ENCODE results near the gene MOAP1.
A peak's percentile ranks its signal among the peaks of the same experiment; 100 is the strongest.
"Not testable (repeated sequence)": the region's sequence is repeated elsewhere in the genome, so short reads cannot be mapped to it uniquely, and the experiment has no call there.

The MOAP1 gene

DNA sequence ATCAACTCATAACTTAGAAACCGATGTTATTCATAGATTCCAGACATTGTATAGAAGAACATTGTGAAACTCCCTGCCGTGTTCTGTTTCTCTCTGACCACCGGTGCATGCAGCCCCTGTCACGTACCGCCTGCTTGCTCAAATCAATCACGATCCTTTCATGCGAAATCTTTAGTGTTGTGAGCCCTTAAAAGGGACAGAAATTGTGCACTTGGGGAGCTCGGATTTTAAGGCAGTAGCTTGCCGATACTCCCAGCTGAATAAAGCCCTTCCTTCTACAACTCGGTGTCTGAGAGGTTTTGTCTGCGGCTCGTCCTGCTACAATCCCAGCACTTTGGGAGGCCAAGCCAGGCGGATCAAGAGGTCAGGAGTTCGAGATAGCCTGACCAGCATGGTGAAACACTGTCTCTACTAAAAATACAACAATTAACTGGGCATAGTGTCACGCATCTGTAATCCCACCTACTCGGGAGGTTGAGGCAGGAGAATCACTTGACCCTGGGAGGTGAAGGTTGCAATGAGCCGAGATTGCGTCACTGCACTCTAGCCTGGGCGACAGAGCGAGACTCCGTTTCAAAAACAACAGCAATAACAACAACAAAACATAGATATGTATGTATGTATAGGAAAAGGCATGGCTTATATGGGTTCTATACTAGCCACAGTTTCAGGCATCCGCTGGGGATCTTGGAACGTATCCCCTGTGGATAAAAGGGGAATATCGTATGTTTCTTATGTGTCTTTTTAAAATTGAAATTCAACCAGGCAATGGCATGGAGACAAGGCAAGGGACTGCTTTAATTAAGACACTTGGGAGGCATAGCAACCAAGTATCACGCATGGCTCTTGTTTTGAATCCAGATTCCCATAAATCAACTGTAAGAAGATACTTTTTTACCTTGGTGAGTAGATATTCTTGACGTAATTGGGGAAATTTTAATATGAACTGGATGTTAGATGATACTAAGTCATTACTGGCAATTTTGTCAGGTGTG lies 19.1 kb downstream of the MOAP1 start:
- in situ Hi-C loops (cut with MboI; ENCODE audit: low pct_unique_long_range_greater_than_20kb, low sequenced_read_pairs, unreplicated experiment); DNase-seq (ENCODE audit: low spot score): not testable (repeated sequence)

GRCh38 chr14:93163564-93163963 lies 21.1 kb downstream of the MOAP1 start:
- no peak for DNase-seq (ENCODE audit: low spot score)
- TF ChIP-seq, protein P1, sequence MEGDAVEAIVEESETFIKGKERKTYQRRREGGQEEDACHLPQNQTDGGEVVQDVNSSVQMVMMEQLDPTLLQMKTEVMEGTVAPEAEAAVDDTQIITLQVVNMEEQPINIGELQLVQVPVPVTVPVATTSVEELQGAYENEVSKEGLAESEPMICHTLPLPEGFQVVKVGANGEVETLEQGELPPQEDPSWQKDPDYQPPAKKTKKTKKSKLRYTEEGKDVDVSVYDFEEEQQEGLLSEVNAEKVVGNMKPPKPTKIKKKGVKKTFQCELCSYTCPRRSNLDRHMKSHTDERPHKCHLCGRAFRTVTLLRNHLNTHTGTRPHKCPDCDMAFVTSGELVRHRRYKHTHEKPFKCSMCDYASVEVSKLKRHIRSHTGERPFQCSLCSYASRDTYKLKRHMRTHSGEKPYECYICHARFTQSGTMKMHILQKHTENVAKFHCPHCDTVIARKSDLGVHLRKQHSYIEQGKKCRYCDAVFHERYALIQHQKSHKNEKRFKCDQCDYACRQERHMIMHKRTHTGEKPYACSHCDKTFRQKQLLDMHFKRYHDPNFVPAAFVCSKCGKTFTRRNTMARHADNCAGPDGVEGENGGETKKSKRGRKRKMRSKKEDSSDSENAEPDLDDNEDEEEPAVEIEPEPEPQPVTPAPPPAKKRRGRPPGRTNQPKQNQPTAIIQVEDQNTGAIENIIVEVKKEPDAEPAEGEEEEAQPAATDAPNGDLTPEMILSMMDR (IDR thresholded peaks at IDR 0.05; ENCODE audit: extremely low read depth, insufficient read depth, missing control alignments) = no peak
- in situ Hi-C loops (cut with MboI; ENCODE audit: low pct_unique_long_range_greater_than_20kb, low sequenced_read_pairs, unreplicated experiment) = no loop called here

- DNase-seq (ENCODE audit: low spot score) = no peak
- in situ Hi-C loops (cut with MboI; ENCODE audit: low pct_unique_long_range_greater_than_20kb, low sequenced_read_pairs, unreplicated experiment) = no loop called here
- TF ChIP-seq, protein P1 (IDR thresholded peaks at IDR 0.05; ENCODE audit: extremely low read depth, insufficient read depth, missing control alignments) = no peak
Measured at GRCh38 chr14:93161411-93161940, 23.2 kb downstream of the MOAP1 start.

DNA sequence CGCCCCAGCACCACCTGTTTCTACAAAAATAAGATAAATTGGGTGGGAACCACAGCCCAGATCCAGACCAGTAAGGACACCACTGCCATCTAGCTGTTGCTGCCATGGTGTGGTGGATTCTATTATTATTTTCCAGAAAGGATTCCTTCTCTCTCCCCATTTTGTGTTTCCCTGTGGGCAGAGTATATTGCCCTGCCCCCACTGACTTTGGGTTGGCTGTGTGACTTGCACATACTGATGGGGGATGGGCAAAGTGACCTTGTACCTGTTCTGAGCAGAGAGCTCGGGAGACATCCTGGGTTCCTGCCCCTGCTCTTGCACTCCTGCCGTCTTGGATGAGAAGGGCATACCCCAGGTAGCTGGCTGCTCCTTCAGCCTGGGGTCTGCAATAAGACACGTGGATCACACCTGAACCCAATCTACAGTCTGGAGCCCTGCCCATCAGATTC lies 24.3 kb downstream of the MOAP1 start:
- DNase-seq (ENCODE audit: low spot score) = no peak
- in situ Hi-C loops (cut with MboI; ENCODE audit: low pct_unique_long_range_greater_than_20kb, low sequenced_read_pairs, unreplicated experiment) = no loop called here
- TF ChIP-seq, protein P1 (IDR thresholded peaks at IDR 0.05; ENCODE audit: extremely low read depth, insufficient read depth, missing control alignments) = peak; percentile 44

DNA sequence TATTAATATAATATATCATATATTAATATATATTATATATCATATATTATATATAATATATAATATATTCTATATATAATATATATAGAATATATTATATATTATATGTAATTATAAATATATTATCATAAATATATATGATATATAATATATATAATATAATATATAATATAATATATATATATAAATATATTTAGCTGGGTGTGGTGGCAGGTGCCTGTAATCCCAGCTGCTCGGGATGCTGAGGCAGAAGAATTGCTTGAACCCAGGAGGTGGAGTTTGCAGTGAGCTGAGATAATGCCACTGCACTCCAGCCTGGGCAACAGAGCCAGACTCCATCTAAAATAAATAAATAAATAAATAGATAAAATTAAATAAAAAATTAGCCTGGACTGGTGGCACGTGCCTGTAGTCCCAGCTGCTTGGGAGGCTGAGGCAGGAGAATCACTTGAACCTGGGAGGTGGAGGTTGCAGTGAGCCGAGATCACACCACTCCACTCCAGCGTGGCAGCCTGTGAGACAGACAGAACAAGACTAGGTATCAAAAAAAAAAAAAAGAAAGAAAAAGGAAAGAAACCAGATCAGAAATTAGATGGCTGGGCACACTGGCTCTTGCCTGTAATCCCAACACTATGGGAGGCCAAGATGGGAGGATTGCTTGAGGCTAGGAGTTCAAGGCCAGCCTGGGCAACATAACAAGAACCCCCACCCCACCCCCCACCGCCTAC lies 24.9 kb downstream of the MOAP1 start:
- in situ Hi-C loops (cut with MboI; ENCODE audit: low pct_unique_long_range_greater_than_20kb, low sequenced_read_pairs, unreplicated experiment); DNase-seq (ENCODE audit: low spot score): not testable (repeated sequence)

DNA sequence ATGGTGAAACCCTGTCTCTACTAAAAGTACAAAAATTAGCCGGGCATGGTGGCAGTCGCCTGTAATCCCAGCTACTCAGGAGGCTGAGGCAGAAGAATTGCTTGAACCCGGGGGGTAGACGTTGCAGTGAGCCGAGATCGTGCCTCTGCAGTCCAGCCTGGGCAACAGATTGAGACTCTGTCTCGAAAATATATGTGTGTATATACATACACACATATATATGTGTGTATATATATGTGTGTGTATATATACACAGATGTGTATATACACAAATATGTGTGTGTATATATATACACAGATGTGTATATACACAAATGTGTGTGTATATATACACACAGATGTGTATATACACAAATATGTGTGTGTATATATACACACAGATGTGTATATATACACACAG lies 26.3 kb downstream of the MOAP1 start:
- in situ Hi-C loops (cut with MboI; ENCODE audit: low pct_unique_long_range_greater_than_20kb, low sequenced_read_pairs, unreplicated experiment); DNase-seq (ENCODE audit: low spot score): not testable (repeated sequence)

DNA sequence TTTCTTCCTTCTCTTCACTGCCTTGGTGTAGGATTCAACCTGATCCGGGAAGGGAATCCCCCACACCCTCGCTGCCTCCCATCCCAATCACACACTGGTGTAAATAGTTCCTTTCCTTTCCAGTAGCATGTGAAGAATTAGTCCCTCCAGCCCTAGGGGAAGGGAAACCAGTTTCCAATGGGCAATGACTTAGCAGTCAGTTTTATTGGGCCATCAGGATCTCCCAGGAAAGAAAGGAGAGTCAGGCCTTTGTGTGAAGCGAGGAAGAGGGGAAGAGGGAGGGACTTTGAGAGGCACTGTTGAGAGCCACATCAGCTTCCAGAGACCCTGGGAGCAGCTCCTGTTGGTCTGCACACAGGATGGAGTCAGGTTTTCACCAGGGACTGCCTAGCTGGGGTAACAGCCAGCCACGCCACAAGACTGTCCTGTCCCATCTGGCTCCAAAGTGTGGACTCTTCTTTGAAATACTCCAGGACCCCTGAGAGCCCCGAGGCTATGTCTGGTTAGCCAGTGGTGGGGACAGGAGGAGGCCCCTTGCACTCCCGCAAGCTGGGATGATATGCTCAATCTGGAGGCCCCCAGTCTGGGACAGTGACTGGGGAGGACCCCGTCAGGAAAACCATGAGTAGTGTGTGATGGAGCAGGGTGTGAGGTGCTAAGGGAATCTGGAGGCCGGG lies 27.9 kb downstream of the MOAP1 start:
- TF ChIP-seq, protein P1 (IDR thresholded peaks at IDR 0.05; ENCODE audit: extremely low read depth, insufficient read depth, missing control alignments) = no peak
- in situ Hi-C loops (cut with MboI; ENCODE audit: low pct_unique_long_range_greater_than_20kb, low sequenced_read_pairs, unreplicated experiment) = no loop called here
- no peak for DNase-seq (ENCODE audit: low spot score)
